HUDEP-2 (cell line): ENCODE measurements around the gene INO80C.
A peak's percentile ranks its signal among the peaks of the same experiment; 100 is the strongest.

Source experiments
- DNase-seq, 76 experiments: peaks; one replicate each; lab custom pipeline; 2025; ENCODE audit not compliant: unreplicated experiment in 76 of 76; lab: John Stamatoyannopoulos, UW

The INO80C gene

DNA sequence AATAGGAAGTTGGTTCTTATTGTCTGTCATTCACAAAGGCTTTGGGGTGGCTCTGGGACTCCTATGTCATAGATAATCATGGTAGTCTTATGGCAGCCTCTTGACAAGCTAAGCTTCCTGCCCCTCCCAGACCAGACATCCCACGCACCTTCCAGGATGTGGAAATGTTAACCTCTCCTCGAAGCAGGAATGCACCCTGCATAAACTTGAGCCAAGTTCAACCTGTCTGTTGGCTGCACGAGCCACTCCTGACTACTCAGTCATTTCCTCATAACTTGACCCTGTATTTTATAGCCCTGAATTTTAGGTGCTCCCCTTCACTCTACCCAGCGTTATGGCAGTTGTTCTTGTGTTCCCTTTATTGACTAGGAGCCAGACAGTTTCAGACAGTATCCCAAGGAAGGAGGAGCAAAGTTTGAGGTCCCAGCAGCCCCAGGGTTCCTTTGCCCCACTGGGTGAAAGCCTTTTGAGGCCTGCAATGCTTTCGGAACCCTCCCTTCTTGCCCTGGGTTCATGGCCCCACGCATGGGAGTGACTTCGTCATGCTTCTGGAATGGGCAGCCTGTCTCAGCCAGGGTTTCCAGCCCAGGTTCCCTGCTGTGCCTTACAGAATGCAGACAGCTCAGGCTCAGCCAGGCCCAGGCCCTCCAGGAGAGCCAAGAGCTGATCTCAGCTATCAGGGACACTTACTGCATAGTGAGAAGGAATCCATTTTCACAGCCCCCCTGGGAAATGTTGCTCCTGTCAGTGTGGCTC is 15.6 kb upstream of the INO80C start:
- no peak for DNase-seq

DNA sequence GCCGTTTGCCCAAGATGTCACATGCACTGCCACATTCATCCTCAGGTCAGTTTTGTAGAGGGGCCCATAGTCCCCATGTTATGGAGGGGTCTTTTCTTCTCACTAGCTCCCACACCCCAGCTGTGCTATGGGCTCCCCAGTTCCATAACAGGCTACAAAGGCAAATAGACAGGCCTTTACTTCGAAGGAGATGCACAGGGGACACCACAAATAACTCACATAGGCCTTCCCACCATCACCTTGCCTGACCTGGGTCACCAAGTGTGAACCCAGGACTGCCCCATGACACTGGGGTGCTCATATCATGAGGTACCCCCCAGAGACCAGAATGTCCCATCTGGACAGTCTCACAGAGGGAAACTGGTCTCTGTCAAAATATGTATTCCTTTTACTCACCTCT is 15.0 kb upstream of the INO80C start:
- DNase-seq, result no peak

DNA sequence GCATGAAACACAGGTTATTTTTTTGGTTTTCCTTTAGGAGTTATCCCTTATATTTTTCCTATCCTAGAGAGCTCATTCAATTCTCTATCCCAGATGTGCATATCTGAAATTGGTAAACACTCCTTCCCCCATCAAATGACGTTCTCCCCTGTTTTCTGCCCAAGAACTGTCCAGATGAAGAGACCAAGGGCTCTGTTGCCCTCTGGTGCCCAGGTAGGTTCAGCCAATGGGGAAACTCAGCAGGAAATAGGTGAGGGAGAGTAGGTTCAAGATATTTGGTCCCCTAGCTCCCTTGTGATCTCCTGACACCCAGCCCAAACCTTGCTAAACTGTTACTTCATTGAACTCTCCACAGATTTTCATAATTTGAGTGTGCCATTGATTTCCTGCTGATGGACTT is 14.1 kb upstream of the INO80C start:
- no peak for DNase-seq

DNA sequence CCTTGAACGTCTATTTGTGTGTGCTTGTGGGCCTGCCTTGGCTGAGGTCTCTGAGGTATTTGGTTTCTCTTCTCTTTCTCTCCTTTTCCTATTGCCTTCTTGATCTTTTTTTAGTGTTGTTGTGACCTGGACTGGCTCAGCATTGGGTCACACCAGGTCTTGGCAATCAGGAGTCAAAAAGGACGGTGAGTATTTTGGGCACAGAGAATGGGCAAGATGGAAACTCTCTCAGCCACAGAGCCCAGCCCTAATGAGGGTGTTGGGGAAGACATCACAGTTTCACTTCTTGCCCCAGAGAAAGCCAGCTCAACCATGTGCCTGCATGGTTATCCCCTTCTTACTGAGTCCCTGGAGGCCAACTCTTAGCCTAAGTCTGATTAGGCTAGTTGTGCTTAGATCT is 13.7 kb upstream of the INO80C start:
- DNase-seq, result no peak

DNA sequence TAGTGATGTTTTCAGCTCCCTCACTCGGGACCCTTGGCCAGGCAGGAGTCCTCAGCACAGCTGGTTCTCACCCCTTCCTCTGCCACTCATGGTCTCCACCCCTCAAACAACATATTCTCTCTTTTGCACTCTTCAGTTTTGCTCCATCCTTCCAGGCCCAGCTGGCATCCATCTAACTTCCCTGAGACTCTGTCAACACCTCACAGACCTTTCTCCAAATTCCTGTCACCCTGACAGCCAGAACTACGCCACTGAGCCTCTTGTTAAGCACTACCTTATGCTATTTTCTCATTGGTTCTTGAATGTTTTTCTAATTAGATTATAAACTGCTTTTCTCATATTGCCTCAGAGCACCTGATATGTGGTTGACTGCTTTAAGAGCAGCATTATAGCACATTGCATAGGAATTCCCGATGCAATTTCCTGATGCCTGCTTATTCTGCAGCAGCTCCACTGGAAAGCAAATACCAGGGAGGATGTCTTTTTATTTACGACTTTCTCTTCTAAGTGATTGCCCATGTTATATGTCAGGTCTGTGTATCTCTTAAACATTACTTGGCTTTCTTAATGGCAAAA is 12.4 kb upstream of the INO80C start:
- DNase-seq, result no peak

DNA sequence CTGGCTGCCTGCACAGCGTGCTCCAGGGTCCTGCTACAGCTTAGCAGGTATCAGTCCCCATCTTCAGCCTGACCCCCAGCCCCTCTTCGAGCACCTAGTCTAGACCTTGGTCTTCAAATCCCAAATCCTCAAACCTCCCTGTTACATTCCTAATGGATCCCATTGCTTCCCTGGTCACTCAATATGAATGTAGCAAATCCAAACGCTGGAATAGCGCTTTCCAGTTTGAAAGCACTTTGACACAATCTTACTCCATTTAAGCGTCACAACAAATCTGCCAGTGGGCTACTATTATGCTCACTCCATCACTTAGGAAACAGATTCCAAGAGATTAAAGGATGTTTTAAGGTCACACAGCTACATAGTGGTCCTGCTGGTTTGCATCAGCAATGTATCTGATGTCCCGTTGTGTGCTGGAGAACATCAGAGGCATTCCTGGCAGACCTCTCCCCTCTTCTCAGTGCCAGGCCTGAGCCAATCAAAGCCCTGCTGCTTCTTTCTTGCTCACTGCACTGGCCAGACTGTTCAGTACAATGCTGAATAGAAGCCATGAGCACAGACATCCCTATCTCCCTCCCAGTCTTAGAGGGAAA is 11.1 kb upstream of the INO80C start:
- no peak for DNase-seq

DNA sequence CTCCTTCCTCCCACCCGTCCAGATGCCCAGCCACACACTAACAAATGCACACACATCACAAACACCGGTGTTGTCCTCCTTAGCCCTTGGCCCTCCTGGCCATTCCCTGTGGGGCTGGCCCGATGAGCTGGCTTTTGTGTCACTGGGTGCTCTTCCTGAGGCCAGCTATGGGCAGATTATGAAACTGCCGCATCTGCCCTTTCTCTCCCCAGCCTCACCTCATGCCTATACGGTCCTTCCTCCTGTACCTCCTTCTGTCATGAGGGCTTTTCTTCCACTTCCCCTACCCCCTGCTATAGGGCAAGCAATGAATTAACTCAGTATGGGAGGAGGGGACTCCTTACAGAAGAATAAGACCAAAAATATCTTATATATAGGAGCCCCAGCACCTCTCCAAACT is 10.3 kb upstream of the INO80C start:
- DNase-seq, result no peak

DNA sequence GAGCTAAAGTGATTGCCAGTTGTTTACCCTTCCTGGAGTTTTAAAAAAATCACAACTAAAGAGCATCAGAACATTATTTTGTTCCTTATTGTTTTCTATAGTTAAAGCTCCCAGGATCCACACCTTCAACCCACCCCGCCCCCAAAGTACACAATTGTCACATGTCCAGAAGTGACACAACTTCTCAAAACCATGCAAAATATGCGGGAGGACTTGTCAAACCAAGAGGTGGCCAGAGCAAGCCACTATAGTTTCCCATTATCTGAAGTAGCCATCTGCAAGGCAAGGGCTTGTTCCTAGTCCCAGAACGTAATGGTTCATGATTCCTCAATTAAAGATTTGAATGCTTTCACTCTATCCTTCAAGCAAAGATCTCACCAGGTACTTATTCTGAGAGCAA is 9.9 kb upstream of the INO80C start:
- DNase-seq, result no peak

DNA sequence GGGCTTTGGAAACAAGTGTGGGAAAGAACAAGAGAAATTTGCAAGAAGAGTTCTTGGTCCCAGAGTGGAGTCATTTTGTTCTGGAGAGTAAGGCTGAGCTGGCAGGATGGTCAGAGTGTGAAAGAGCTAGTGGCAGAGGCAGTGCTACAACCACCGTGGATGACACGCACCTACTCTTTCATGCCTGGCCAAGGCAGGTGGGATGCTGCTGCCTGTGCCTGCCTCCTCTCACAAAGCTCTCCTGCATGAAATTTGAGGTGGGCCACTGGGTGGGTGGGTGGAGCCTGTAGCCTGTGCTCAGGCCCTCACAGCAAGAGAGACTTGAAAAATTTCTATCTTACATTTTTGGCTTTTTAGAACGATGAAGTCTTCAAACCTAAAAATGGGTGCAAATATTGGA is 9.4 kb upstream of the INO80C start:
- DNase-seq, result no peak

DNA sequence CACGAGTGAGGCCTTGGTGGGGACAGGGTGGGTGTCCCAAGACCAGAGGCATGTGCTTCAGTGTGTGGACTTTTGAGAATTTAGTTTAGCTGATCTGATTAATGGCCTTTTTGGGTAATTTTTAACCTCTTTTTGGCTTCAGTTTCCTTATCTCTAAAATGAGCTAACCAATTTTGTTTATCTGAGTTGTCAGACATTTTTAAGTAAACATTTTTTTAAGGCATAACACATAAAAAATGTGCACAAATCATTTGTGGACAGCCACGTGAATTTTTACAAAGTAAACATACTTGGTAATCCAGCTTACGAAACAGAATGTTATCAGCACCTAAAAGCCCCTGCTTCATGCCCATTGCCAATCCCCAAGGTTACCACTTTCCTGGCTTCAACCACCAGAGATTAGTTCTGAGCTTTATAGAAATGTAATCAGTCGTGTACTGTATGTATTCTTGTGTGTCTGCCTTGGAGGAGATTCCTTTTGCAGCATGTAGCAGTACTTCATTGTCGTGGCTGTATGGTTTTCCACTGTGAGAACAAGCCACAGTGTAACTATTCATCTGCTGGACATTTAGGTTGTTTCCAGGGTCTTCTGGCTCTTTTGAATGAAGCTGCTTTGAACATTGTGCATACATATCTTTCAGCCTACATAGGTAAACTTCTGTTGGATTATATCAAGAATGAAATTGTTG is 8.4 kb upstream of the INO80C start:
- DNase-seq, result no peak

DNA sequence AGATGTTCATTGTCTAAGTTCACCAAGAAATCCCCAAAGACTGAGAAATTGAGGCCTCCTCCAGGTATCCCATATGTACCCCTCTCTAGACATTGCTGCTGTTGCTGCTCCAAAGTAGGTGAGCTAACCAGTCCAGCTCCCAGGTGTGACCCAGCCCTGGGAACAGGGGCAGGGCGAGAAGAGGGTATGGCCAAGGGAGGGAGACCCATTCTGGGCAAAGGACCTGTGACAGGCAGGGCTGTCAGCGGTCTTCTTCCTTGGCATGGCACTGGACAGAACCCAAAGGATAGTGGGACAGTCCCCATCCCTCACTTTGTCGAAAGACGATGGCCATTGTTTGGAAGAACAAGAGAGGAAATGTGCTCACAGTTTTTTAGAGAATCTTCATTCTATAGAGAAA is 7.2 kb upstream of the INO80C start:
- DNase-seq, result no peak

DNA sequence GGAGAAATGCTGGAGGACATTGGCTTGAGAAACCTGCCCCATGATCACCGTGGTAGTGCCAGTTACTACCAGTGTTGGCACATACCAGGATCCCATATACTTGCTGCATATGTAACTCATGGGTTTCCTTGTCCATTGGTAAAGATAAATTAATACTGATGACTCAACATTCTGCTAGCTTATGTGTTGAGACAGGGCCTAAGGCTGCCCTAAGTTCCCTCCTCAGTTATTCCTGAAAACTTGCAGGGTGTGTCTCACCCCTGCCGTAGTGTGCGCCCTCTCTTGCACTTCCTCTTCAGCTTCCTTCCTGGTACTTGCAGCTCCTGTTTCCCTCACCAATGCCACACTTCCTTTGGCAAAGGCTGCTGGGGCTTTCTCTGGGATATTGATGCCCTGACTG is 4.3 kb upstream of the INO80C start:
- DNase-seq, result no peak

DNA sequence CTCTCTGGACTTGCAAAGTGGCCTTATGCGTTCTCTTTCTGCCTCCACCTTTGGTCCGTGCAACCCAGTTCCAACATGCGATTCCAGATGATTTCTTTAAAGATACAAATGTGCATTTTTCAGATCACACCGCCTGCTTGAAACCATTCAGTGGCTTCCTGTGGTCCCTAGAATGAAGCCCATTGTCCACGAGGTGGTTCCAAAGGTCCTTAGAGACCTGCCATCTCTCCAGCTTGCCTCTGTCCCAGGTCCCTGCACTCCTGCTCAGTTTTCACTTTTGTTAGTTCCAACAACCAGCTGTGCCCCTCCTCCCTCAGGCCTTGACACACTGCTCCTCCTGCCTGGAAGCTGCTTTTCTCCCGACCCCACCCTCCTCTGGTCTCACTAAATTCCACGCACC is 3.6 kb upstream of the INO80C start:
- no peak for DNase-seq

DNA sequence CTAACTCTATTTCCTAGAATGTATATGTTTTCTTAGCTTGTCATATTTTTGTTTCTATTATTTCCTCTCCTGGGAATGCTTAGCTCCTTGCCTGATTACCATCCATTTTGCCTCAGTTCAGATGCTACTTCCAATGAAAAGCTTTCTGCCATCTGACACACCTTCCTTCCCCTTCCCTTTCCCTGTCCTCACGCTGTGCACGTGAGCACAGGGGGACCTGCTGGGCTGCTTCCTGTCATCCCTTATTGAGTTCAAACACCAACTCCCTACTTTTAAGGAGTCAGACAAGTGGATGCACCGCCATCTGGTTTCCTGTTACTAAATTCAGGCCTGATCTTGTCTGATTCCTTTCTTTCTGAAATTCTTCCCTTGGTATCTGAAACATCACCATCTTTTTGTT is 2.4 kb upstream of the INO80C start:
- DNase-seq, result no peak

DNA sequence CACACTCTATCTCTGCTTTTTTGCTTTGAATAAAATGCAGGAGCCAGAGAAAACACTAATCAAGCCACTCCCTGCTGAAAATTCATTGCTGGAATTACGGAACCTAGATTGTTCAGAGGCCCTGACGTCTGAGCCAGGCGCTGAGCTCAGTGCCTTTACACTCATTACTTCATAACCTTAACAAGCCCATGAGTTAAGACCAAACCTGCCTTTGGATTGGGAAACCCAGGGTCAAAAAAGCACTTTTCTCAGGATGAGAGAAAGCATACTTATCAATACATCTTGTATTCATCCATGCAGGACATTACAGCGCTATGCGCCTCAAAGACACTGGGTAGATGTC is 762 bp downstream of the INO80C start:
- DNase-seq, result peak in 13 of 76 experiments; percentile 8 to 68 (median 51)

DNA sequence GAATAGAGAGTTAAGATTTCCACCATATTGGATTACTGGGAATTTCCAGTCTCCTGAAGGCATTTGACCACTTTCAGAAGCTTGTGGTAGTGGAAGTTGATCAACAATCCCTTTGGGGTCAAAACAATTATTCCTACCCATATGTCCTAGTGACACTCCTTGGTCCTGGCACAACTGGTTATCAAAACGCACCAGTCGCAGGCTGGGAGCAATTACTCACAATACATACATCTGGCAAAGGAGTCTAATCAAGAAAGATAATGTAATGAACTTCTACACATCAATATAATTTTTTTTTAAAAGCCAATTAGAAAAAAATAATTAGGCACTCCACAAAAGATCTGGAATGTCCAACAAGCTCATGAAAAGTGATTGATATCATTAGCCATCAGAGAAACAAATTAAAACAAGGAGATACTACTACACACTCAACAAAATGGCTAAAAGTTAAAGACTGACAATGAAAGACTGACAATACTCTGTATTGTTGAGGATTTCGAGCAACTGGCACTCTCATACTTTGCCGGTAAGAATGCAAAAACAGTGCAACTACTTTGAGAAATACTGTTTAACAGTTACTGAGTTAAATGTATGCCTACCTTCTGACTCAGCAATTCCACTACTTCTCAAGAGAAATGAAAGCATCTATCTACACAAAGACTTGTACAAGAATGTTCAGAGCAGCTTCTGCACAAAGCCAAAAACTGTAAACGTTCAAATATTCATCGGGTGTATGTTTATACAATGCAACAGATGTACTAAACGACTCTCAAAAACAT is 2.0 kb downstream of the INO80C start:
- DNase-seq, result peak in 9 of 76 experiments; percentile 2 to 48 (median 25)

DNA sequence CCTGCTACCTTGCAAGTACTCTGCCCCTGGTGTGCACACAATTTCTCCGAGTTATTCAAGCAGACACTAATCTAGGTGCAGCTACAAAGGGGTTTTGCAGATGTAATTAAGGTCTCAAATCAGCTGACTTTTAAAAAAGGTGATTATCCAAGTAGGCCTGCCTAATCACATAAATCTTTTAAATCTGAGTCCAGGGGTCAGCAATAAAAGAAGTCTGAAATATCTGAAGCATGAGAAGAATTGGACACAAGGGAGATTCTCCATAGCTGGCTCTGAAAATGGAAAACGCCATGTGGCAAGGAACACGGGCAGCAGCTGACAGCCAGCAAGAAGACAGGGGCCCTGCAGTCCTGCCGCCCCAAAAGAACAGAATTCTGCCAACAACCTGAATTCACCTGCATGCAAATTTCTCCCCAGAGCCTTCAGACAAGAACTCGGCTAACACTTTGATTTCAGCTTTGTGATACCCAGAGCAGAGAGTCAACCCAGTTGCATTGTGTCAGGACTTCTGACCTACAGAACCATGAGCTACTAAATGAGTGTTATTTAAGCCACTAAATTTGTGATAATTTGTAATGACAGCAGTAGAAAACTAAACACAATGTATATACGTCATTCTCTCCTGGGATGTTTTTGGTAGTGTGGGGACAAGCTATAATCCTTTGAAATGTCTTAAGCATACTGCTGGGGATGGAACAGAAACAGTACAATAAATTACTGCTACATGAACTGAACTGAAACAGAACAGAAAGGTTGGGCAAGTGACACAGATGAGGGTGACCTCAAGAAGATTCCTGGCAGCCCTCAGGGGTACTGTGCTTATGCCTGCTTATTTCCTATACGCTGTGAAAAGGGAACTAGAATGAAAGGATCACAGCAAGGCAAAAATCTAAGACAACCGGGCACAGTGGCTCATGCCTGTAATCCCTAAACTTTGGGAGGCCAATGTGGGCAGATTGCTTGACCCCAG is 3.2 kb downstream of the INO80C start:
- DNase-seq, result no peak

DNA sequence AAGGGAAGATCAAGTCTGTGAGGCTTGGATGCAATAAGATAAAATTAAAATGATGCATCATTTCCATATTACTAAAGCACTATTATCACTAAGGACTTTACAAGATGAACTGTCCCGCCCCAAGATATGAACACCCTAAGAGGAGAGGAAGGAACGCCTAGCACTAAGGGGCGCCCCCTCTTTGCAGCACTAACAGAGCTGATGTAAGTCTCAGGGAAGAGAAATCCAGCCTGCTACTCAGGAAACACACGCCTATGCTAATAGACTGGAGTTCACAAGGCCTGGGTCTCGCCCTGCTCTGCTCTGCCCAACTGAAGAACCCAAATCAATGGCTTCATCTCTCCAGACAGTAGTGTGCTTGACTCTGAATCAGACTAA is 6.1 kb downstream of the INO80C start:
- peak in 1 of 76 experiments; percentile 14 for DNase-seq

DNA sequence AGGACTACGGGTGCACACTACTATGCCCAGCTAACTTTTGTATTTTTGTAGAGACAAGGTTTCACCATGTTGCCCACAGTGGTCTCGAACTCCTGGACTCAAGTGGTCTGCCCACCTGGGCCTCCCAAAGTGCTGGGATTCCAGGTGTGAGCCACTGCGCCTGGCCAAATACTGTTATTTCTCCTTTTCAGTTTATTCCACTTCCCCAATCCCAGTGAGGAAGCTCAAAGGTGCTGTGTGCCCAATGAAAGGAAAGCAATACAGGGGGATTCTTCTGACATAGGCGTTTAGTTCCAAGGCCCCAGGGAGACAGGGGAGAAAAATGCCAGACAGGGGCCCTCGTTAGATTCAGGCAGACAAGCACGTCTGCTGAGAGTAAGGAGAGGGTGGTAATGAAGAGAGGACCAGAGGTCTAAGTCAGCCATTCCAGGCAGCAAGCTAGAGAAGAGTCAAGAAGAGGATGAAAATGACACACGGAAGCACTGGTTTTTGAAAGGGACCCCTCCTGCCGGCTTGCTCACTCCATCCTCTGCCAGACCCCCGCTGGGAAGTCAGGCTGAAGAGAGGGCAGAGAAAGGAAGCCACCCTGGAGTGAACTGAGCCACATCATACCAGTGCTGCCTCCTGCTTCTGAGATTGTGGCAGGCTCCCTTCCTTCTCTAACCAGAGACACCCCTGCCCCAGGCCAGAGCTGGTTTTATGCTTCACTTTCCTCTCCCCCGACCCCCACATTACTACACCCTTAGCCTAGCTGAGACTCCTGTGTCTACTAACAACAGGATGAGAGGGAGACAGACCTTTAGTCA is 6.7 kb downstream of the INO80C start:
- no peak for DNase-seq
